Activated T-helper 2 cell treated with anti-CD3 and anti-CD28 coated beads, Interferon-gamma antibody, Interleukin-2, Interleukin-4, amounts not matched to agents 10 μg/mL and 5 μg/mL and 100 μg/mL, durations not matched to agents 14 hours and 24 hours and 36 hours (primary cell): ENCODE results near the gene FOXO3. TPM values are rescaled to one million over a fixed set of nuclear protein-coding genes. Genes with fewer than 3 reads are reported as not detected.

Experiments
- DNase-seq: peaks from one replicate; pipeline ENCODE4 v3.0.0; 2021; ENCODE audit warnings: low spot score
- H3K27ac Mint-ChIP-seq: one replicate; pipeline ENCODE4 v1.8.0; 2021; ENCODE audit warnings: mixed read lengths
- H3K27me3 Mint-ChIP-seq: one replicate; pipeline ENCODE4 v1.8.0; 2021; ENCODE audit warnings: low read depth, mixed read lengths
- H3K36me3 Mint-ChIP-seq: one replicate; pipeline ENCODE4 v1.8.0; 2021; ENCODE audit warnings: low read depth, mixed read lengths
- H3K4me1 Mint-ChIP-seq: one replicate; pipeline ENCODE4 v1.8.0; 2021; ENCODE audit warnings: low read depth, mixed read lengths
- H3K4me3 Mint-ChIP-seq: one replicate; pipeline ENCODE4 v1.8.0; 2021; ENCODE audit warnings: low read depth, mild to moderate bottlenecking, moderate library complexity, mixed read lengths
- H3K9me3 Mint-ChIP-seq: one replicate; pipeline ENCODE4 v1.8.0; 2021; ENCODE audit warnings: mixed read lengths
- intact Hi-C: fragments of 100-400 bp; cut with micrococcal nuclease; formaldehyde crosslinking; loops from one replicate; pipeline ENCODE4 v1.15.1; 2023
- total RNA-seq: library from RNA; stranded (reverse); gene quantifications from 2 replicates; pipeline ENCODE4 v1.2.3, GENCODE V29; 2022

FOXO3 gene
- total RNA-seq, 1 donor from 2014 or later = 4.7 TPM

DNA sequence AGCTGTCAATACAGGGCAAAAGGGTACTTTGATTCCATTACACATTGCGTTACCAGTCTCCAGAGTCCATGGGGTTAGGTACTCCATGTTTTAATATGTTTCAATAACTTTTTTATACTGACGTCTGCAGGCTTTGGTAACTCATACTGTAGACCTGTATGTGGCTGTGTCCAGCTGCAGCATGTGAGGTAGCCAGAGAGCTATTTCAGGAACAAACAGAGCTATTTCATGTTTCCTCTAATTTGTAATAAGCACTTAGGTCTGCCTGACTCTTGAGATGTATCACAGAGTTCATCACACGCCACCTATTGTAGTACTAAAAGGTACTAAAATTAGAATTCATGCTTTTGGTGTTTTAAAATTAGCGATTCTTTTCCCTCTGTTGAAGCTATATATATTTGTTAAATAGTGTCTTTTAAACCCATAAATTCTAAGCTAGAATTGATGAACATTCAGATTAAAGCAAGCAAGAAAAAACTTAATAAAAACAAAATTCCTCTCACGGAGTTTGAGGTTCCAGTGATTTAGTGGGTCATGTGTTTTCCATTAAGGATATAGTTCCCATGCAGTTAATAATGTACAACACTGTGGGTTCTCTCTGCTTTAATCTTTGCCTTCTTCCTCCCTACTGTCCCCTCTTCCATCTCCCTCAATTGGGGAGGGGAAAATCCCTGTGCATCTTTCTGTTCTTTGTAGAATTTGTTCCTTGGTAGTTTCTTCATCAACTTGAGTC, 37.0 kb downstream of the FOXO3 start:
- Mint-ChIP-seq H3K27ac (no peak overlapping the region), H3K27me3 (peaks cover 21% of the 10 kb centered on the region), H3K36me3 (no peaks in the 10 kb centered on the region), H3K4me3 (no peak overlapping the region), H3K4me1 (peaks cover 11% of the 10 kb centered on the region), H3K9me3 (no peaks in the 10 kb centered on the region)
- intact Hi-C loops = no loop called here
- DNase-seq = no peak

DNA sequence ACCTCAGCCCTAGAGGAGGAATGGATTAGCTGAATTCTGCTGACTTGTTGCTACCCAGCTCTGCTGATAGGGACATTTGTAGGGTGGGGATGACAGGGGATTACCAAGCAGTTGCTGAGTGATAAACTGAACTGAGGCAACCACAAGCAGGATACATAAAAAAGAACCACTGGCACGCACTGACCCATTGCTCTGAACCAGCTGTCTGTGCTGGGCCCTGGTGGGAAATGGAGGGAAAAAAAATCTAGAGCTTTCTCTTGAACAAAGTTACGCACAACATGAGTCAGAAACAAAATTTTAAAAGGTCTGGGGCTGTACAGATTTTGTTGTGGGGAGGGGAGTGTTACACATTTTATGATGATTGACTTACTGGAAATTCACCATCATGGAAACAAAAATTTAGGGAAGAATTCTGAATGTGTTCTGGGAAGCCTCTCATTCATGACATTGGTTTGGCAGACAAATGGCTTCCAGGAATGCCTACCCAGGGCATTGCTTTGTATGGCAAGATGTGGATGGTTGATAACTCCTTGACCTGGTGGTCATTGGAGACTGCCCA, 37.7 kb downstream of the FOXO3 start:
- H3K4me3 Mint-ChIP-seq = no peak overlapping the region
- H3K36me3 Mint-ChIP-seq = no peaks in the 10 kb centered on the region
- peaks cover 17% of the 10 kb centered on the region for H3K27me3 Mint-ChIP-seq
- peaks cover 7% of the 10 kb centered on the region for H3K4me1 Mint-ChIP-seq
- no peaks in the 10 kb centered on the region for H3K9me3 Mint-ChIP-seq
- DNase-seq = no peak
- intact Hi-C loops = no loop called here
- H3K27ac Mint-ChIP-seq = no peak overlapping the region

DNA sequence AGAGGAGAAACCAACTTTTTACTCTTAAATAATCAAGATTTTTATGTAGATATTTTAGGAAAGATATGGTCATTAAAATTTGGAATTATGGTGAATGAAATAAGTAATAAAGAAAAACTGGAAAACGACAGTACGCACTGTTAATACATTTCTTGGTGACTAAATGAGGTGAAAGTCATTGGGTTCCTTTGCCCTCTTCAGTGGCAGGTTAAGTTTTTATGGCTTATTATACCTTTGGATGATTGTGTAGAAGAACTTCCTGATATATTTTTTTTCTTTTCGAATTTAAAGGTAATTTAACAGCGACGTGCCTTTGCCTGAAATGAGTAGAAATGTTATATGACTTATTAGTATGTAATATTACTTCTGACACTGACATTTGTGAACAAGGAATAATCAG, 43.4 kb downstream of the FOXO3 start:
- Mint-ChIP-seq H3K4me1 (peaks cover 1% of the 10 kb centered on the region), H3K27me3 (peaks cover 8% of the 10 kb centered on the region), H3K36me3 (no peaks in the 10 kb centered on the region), H3K9me3 (no peaks in the 10 kb centered on the region), H3K4me3 (no peak overlapping the region), H3K27ac (no peak overlapping the region)
- no peak for DNase-seq
- intact Hi-C loops = no loop called here

DNA sequence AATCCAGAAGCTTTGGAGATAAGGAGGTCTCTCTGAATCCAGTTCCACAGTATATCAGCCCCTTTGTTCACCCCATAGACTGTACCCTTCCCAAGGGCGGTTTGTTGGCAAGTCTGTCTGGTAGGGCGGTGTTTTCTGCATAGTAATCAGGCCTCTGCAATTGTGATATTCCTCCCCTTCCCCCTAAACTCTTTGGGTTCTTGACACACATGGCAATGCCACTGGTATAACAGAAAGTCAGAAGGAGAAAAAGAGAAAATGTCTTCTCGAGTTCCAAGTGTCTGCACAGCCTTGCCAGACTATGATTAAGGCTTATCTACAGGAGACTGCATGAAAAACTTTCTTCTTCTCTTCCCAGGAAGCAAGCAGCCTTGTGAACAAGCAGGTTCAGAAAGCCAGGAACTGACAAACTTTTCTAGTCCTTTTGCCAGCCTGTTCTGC, 45.6 kb downstream of the FOXO3 start:
- no peaks in the 10 kb centered on the region for H3K36me3 Mint-ChIP-seq
- H3K27me3 Mint-ChIP-seq = peaks cover 12% of the 10 kb centered on the region
- H3K27ac Mint-ChIP-seq = no peak overlapping the region
- H3K9me3 Mint-ChIP-seq = no peaks in the 10 kb centered on the region
- no peak overlapping the region for H3K4me3 Mint-ChIP-seq
- intact Hi-C loops = no loop called here
- DNase-seq = no peak
- peaks cover 1% of the 10 kb centered on the region for H3K4me1 Mint-ChIP-seq

DNA sequence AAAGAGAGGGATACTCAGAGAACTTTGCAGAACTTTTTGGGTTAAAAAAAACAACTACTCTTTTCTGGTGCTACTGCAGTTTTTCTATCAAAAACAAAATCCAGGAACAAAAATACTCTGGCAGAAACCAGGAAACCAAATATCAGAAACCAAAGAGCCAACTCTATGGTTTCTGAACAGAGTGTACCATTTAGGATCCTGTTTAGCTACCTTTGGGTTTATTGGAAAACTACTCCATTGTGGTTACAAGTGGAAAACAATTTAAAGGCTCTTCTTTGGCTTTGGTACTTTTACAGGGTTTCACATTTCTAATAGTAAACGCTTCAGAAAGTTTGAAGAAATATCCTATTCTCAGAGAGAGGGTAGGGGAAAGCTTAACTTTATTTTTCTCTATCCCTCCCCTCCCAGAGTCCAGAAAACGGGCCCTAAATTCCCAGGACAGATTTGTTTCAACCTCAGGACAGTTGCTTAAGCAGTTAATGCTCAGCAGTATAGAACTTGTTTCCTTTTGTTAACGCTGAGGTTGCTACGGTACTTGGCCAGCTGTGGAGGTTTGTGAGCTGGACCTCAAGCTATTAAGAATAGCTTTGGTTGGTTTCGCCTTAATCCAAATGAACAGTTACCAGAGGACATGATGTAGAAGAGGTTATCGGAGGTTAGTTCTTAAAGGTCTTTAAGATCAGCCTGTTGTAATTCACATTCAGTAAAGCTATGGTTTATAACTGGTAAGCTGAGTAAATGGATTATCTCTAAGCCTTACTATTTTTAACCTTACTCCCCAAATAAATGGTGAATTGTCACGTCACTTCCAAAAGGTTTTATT, 47.9 kb downstream of the FOXO3 start:
- DNase-seq = no peak
- no peak overlapping the region for H3K27ac Mint-ChIP-seq
- no peaks in the 10 kb centered on the region for H3K4me1 Mint-ChIP-seq
- peaks cover 15% of the 10 kb centered on the region for H3K27me3 Mint-ChIP-seq
- H3K36me3 Mint-ChIP-seq = no peaks in the 10 kb centered on the region
- intact Hi-C loops = no loop called here
- no peak overlapping the region for H3K4me3 Mint-ChIP-seq
- H3K9me3 Mint-ChIP-seq = peaks cover 11% of the 10 kb centered on the region

DNA sequence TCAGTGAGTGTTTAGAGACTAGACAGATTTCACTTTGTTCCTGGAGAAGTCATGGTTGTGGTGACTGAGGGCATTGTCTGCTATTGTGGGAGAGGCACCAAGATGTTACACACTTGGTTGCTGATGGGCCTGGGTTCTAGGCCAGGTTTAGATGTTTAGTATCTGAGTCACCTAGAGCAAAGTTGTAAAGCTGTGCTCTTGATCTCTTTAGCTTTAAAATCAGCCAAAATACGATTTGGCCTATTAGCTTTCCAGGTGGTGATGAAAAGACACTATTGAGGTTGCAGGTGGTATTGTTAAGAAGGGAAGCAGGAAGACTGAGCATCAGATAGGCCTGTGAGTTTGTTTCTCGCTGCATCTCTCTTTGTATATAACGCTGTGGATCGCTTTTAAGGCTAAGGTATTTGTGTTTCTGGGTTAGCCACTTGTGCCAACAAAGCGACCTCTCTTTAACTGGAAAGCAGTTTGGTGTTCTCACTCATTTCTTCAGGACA, 48.6 kb downstream of the FOXO3 start:
- Mint-ChIP-seq H3K4me3 (no peak overlapping the region), H3K9me3 (peaks cover 12% of the 10 kb centered on the region), H3K36me3 (no peaks in the 10 kb centered on the region), H3K4me1 (no peaks in the 10 kb centered on the region), H3K27ac (no peak overlapping the region), H3K27me3 (peaks cover 17% of the 10 kb centered on the region)
- intact Hi-C loops = no loop called here
- no peak for DNase-seq

DNA sequence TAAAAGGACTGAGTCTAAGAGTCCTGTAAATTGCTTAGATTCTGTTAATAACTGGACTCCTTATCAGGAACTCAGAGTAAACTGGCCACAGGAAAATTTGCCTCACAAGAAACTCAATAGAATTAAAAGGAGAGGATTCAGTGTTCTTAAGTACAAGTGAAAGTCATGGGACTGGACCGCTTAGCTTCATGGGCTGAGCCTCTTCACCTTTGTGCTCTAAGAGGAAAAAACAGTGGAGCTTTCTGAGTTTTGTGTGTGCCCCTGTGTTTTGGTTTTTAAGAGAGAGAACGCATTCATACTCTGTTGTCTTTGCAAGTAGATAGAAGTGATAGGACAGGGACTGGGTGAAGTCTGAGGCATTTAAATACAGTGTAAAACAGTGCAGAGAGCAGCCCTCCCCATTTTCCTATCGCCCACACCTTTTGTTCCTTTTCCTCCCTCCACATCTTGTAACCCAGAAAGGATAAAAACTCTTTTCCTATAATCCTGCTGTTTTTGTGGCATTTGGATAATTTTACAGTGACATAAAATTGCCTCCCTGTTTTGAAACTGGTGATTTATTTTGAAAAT, 49.6 kb downstream of the FOXO3 start:
- intact Hi-C loops = no loop called here
- Mint-ChIP-seq H3K4me1 (no peaks in the 10 kb centered on the region), H3K27me3 (peaks cover 23% of the 10 kb centered on the region), H3K9me3 (peaks cover 12% of the 10 kb centered on the region), H3K27ac (no peak overlapping the region), H3K4me3 (no peak overlapping the region), H3K36me3 (no peaks in the 10 kb centered on the region)
- DNase-seq = no peak

DNA sequence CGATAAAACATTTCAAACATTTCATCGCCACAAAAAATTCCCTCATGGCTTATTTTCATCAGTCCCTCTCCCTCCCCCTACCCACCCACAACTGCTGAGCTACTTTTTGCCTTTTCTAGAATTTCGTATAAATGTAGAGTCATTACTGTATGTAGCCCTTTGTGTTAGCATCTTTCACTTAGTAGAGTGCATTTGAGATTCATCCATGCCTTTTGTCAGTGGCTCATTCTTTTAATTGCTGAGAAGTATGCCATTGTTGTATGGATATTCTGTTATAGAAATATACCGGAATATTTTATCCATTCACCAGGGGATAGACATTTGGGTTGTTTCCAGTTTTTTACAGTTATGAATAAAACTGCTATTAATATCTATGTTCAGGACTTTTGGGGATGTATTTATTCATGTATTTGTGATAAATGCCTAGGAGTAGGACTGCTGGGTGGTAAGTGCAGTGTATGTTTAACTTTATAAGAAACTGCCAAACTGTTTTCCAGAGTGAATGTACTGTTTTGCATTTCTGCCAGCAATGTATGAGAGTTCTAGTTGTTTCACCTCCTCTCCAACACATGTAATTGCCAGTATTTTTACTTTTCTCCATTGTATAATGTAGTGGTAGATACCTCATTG, 50.4 kb downstream of the FOXO3 start:
- DNase-seq = no peak
- Mint-ChIP-seq H3K4me1 (no peaks in the 10 kb centered on the region), H3K9me3 (peaks cover 12% of the 10 kb centered on the region), H3K27ac (no peak overlapping the region), H3K27me3 (peaks cover 23% of the 10 kb centered on the region), H3K4me3 (no peak overlapping the region), H3K36me3 (no peaks in the 10 kb centered on the region)
- intact Hi-C loops = no loop called here

DNA sequence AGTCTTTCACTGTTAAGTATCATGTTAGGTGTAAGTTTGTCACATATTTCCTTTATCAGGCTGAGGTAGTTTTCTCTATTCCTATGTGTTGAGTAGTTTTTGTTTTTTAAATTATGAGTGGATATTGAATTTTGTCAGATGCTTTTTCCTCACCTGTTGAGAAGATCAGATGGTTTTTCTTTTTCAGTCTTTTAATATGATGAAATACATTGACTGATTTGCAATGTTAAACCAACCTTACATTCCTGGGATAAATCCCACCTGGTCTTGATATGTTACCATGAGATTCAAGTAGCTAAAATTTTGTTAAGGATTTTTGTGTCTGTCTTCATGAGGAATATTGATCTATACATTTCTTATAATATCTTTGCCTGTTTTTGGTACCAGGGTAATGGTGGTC, 52.1 kb downstream of the FOXO3 start:
- H3K9me3 Mint-ChIP-seq = peaks cover 12% of the 10 kb centered on the region
- no peaks in the 10 kb centered on the region for H3K36me3 Mint-ChIP-seq
- H3K27me3 Mint-ChIP-seq = peaks cover 18% of the 10 kb centered on the region
- H3K4me3 Mint-ChIP-seq = no peak overlapping the region
- no peak overlapping the region for H3K27ac Mint-ChIP-seq
- no peaks in the 10 kb centered on the region for H3K4me1 Mint-ChIP-seq
- no peak for DNase-seq
- intact Hi-C loops = no loop called here

DNA sequence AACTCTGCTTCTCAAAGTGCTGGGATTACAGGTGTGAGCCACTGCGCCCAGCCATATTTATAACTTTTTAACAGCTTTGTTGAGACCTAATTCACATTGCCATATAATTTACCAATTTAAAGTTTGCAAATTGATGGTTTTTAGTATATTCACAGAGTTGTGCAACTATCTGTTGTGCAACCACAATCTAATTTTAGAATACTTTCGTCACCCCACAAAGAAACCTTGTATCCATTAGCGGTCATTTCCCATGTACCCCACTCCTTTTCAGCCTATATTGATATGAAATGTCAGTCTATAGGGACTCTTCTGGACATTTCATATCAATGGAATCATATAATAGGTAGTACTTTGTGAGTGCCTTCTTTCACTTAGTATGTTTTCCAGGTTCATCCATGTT, 55.8 kb downstream of the FOXO3 start:
- no peak overlapping the region for H3K27ac Mint-ChIP-seq

DNA sequence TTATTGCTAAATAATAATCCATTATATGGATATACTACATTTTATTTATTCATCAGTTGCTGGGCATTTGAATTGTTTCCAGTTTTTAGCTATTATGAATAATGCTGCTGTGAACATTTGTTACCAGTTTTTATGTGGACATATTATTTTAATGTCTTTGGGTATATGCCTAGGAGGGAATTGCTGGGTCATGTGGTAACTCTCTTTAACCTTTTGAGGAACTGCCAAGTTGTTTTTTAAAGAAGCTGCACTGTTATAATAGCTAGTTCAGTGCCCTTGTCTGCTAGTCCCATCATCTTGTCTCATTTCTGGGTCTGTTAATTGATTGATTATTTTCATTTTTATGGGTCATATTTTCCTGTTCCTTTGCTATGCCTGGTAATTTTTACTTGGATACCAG, 56.3 kb downstream of the FOXO3 start:
- H3K27ac Mint-ChIP-seq = no peak overlapping the region
- intact Hi-C loops = no loop called here
- no peak for DNase-seq
- no peak overlapping the region for H3K4me3 Mint-ChIP-seq
- H3K4me1 Mint-ChIP-seq = peaks cover 5% of the 10 kb centered on the region
- H3K9me3 Mint-ChIP-seq = peaks cover 12% of the 10 kb centered on the region
- peaks cover 18% of the 10 kb centered on the region for H3K27me3 Mint-ChIP-seq
- H3K36me3 Mint-ChIP-seq = no peaks in the 10 kb centered on the region

More for the DNA sequence above, 55.8 kb downstream of the FOXO3 start:
- no peak for DNase-seq
- Mint-ChIP-seq H3K27me3 (peaks cover 18% of the 10 kb centered on the region), H3K36me3 (no peaks in the 10 kb centered on the region), H3K4me1 (peaks cover 5% of the 10 kb centered on the region), H3K4me3 (no peak overlapping the region), H3K9me3 (peaks cover 12% of the 10 kb centered on the region)
- intact Hi-C loops = no loop called here

DNA sequence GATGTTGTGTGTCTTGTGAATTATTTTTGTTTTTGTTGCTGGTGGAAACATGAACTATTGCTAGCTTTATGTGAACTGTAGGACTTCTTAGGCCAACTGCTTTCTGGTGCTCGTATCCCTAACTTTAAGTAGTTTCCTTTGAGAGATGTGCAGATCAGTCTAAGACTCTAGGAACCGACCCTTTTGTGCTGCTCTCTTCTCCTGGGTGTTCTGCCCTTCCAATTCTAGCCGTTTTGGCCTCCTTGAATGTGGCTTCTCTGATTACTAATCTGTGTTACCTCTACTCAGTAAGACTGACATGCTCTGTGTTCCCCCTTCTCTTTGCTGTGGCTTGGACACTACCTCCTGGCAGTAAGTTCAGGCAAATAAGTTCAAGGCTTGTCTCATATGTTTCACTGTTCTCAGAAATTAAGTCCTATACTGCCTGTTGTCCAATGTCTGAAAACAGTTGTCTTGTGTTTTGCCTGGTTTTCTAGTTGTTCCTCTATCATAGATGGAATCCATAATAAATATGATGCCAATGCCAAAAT, 58.0 kb downstream of the FOXO3 start:
- no peaks in the 10 kb centered on the region for H3K36me3 Mint-ChIP-seq
- no peak overlapping the region for H3K4me3 Mint-ChIP-seq
- intact Hi-C loops = no loop called here
- DNase-seq = no peak
- peaks cover 12% of the 10 kb centered on the region for H3K27me3 Mint-ChIP-seq
- H3K4me1 Mint-ChIP-seq = peaks cover 10% of the 10 kb centered on the region
- H3K9me3 Mint-ChIP-seq = peaks cover under 1% of the 10 kb centered on the region
- no peak overlapping the region for H3K27ac Mint-ChIP-seq
